ENCODE data around the gene MYOG. TPM values are rescaled to one million over a fixed set of nuclear protein-coding genes. Genes with fewer than 3 reads are reported as not detected.

The MYOG gene
- total and polyA plus RNA-seq, 2 of the 13 experiments (the other 11 are each of a cell fraction or from before 2014, with no cell fraction given): not detected

GRCh38 chr1:203124546-203125317, 38.9 kb upstream of the MYOG start (continued):
- TF ChIP-seq, protein P1, sequence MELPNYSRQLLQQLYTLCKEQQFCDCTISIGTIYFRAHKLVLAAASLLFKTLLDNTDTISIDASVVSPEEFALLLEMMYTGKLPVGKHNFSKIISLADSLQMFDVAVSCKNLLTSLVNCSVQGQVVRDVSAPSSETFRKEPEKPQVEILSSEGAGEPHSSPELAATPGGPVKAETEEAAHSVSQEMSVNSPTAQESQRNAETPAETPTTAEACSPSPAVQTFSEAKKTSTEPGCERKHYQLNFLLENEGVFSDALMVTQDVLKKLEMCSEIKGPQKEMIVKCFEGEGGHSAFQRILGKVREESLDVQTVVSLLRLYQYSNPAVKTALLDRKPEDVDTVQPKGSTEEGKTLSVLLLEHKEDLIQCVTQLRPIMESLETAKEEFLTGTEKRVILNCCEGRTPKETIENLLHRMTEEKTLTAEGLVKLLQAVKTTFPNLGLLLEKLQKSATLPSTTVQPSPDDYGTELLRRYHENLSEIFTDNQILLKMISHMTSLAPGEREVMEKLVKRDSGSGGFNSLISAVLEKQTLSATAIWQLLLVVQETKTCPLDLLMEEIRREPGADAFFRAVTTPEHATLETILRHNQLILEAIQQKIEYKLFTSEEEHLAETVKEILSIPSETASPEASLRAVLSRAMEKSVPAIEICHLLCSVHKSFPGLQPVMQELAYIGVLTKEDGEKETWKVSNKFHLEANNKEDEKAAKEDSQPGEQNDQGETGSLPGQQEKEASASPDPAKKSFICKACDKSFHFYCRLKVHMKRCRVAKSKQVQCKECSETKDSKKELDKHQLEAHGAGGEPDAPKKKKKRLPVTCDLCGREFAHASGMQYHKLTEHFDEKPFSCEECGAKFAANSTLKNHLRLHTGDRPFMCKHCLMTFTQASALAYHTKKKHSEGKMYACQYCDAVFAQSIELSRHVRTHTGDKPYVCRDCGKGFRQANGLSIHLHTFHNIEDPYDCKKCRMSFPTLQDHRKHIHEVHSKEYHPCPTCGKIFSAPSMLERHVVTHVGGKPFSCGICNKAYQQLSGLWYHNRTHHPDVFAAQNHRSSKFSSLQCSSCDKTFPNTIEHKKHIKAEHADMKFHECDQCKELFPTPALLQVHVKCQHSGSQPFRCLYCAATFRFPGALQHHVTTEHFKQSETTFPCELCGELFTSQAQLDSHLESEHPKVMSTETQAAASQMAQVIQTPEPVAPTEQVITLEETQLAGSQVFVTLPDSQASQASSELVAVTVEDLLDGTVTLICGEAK (IDR thresholded peaks at IDR 0.05): no peak
- TF ChIP-seq, protein P1 (CRISPR knock-in tag; IDR thresholded peaks at IDR 0.05): no peak

DNA sequence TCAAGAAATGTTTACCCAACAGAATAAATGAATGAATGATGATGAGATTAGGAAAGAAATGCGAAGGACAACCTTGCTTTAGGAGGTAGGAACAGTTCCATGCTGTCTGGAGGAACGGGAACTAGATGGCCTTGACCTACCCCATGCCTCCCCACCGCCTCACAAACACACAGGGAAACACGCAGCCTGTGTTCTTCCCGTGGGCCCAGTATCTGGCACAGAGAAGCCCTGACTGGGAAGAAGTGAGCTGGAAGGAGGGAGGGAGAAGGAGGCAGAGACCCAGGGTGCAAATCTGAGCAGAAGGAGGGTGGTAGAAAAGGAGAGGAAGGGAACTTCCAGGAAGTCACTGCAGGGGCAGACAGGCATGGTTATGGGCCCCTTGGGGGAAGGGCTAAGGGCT, 38.2 kb upstream of the MYOG start:
- H2AFZ ChIP-seq (ENCODE audit: low read length): no peak overlapping the region
- CTCF ChIA-PET (ENCODE audit: low intra/inter-chr PET ratio, low total read pairs): no interaction called here
- H3K27ac ChIP-seq (ENCODE audit: extremely low read length, insufficient read depth, low read length): no peak overlapping the region
- no peak overlapping the region for H3K4me2 ChIP-seq (ENCODE audit: low read depth, low read length)
- H3K79me2 ChIP-seq (ENCODE audit: insufficient read depth, low read length): no peaks in the 10 kb centered on the region
- no peak overlapping the region for H3K4me3 ChIP-seq (replicated peaks in 1 of 3; ENCODE audit: insufficient read depth in 1 of 3, low read depth in 2 of 3, low read length in 3 of 3)
- 2% methylated on average over 5 of the region's 5 CpGs for WGBS (ENCODE audit: low lambda C conversion rate)
- peaks cover 17% of the 10 kb centered on the region; the same call in 1 of the 2 replicates for H3K4me1 ChIP-seq (ENCODE audit: insufficient read depth, low read length)
- no peaks in the 10 kb centered on the region for H3K36me3 ChIP-seq (replicated peaks in 1 of 2; ENCODE audit: control insufficient read depth in 1 of 2, insufficient read depth in 2 of 2, low read length in 2 of 2)
- in situ Hi-C loops (cut with HindIII; ENCODE audit: extremely low pct_ligation_motif_present, low pct_unique_long_range_greater_than_20kb) (no loop called here), intact Hi-C loops (cut with micrococcal nuclease; ENCODE audit: unreplicated experiment) (no loop called here)
- FAIRE-seq: no peak
- H3K9ac ChIP-seq (ENCODE audit: insufficient read depth, low read depth, low read length): no peak overlapping the region
- POLR2A ChIA-PET: no interaction called here
- BruUV-seq (replicated peaks): no TSS peak
- DNase-seq (ENCODE audit: low spot score): no peak
- H3K9me3 ChIP-seq (ENCODE audit: low read length): no peaks in the 10 kb centered on the region
- H3K27me3 ChIP-seq (ENCODE audit: control insufficient read depth in 1 of 2, insufficient read depth in 2 of 2, low read length in 2 of 2): peaks cover 5 to 28% of the 10 kb centered on the region in 2 experiments; a peak in 3 of 5 replicates
- H4K20me1 ChIP-seq (ENCODE audit: insufficient read depth, low read length): no peaks in the 10 kb centered on the region
- ATAC-seq: no peak
- no peak for TF ChIP-seq ELF3 (CRISPR knock-in tag; IDR thresholded peaks at IDR 0.05)
- TF ChIP-seq, protein P2, sequence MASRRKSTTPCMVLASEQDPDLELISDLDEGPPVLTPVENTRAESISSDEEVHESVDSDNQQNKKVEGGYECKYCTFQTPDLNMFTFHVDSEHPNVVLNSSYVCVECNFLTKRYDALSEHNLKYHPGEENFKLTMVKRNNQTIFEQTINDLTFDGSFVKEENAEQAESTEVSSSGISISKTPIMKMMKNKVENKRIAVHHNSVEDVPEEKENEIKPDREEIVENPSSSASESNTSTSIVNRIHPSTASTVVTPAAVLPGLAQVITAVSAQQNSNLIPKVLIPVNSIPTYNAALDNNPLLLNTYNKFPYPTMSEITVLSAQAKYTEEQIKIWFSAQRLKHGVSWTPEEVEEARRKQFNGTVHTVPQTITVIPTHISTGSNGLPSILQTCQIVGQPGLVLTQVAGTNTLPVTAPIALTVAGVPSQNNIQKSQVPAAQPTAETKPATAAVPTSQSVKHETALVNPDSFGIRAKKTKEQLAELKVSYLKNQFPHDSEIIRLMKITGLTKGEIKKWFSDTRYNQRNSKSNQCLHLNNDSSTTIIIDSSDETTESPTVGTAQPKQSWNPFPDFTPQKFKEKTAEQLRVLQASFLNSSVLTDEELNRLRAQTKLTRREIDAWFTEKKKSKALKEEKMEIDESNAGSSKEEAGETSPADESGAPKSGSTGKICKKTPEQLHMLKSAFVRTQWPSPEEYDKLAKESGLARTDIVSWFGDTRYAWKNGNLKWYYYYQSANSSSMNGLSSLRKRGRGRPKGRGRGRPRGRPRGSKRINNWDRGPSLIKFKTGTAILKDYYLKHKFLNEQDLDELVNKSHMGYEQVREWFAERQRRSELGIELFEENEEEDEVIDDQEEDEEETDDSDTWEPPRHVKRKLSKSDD (CRISPR knock-in tag; IDR thresholded peaks at IDR 0.05; ENCODE audit: low read depth): no peak
- no peak for TF ChIP-seq MXI1 (IDR thresholded peaks at IDR 0.05; ENCODE audit: borderline replicate concordance, low read depth, low read length)
- no peak for TF ChIP-seq SRSF4 (IDR thresholded peaks at IDR 0.05; ENCODE audit: low read depth, low read length, poor library complexity, severe bottlenecking)
- TF ChIP-seq ZNF432 (CRISPR knock-in tag; IDR thresholded peaks at IDR 0.05; ENCODE audit: borderline replicate concordance): no peak
- no peak for TF ChIP-seq ZBTB38 (CRISPR knock-in tag; IDR thresholded peaks at IDR 0.05)
- TF ChIP-seq ZNF614 (CRISPR knock-in tag; IDR thresholded peaks at IDR 0.05; ENCODE audit: borderline replicate concordance): no peak
- TF ChIP-seq JUN (CRISPR knock-in tag; IDR thresholded peaks at IDR 0.05): no peak
- no peak for TF ChIP-seq FLYWCH1 (CRISPR knock-in tag; IDR thresholded peaks at IDR 0.05)
